GM18519 (cell line): Measurements from ENCODE around the gene NACC2.

Experiments used
- ATAC-seq: cut with Tn5 transposase; IDR thresholded peaks from one replicate; pipeline ENCODE4 v1.9.1; 2021; ENCODE audit warnings: mild to moderate bottlenecking, moderate library complexity; ENCODE audit not compliant: unreplicated experiment, low FRiP score

Gene NACC2

DNA sequence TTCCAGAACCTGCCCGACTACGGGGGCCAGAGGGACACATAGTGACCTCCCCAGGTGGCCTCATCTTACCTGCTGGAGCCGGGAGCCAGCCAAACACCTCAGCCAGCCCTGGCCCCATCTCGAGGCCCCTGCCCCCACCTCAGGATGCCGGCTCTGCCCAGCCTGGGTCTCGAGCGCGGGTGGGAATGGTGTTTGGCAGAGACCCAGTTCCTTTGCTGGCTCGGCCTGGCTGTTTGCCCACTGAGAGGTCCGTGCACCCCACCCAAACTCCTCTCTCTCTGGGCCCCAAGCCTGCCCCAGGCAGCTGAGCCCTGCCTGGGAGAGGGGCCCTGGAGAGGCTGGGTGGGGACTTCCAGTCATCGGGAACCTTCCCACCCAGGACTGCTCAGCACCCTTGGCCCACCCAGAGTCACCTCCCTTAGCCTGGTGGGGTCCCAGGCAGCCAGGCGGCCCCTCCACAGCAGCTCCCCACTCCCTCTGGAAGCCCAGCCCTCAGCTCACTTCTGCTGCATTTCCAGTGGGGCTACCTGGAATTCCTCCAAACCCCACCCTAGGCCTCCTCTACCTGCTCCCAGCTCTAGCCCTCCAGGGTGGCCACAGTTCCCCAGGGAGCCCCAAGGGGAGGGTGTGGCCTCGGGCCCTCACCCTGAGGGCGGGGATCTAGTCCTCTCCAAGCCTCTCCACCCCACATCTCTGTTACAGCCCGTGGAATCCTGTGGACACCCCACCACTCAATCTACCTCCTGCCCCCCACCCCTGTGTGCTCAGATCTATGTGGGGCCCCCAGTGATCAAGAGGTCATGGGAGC, 91.5 kb downstream of the NACC2 start:
- ATAC-seq = no peak

DNA sequence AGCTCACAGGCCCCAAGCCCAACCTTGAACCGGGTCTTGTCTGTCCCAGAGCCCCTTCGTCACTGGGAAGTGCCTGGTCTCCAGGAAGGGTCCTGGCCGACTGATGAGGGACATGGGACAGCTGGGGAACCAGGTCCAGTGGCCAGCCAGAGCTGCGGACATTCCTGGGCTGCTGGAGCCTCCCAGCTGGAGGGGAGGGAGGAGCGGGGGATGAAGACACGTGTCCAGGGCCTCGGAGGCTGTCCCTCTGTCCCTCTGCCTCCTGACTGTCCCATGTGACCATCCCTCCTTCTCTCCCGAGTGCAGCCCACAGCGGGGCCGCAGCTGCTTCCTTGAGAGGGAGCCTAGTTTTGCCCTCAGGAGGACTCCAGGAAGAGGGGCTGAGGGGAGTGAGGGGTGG, 92.2 kb downstream of the NACC2 start:
- ATAC-seq = no peak

DNA sequence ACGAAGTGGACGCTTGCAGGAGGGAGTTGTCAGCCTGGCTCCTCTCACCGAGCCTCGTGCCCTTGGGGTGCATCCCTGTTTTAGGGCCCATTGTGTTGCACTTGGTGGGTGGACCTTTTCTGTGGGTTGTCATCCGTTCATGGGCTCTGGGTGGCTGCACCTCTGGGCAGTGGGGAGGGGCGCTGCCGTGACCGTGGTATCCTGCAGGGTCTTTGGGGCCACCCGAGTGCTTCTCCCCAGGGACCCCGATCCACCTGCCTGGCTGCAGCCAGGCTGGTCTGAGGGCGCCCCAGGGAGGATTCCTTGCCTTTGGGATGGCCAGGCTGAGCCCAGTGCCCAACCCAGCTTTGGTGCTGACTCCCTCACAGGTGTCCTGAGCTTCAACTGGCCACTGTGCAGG, 92.9 kb downstream of the NACC2 start:
- no peak for ATAC-seq

DNA sequence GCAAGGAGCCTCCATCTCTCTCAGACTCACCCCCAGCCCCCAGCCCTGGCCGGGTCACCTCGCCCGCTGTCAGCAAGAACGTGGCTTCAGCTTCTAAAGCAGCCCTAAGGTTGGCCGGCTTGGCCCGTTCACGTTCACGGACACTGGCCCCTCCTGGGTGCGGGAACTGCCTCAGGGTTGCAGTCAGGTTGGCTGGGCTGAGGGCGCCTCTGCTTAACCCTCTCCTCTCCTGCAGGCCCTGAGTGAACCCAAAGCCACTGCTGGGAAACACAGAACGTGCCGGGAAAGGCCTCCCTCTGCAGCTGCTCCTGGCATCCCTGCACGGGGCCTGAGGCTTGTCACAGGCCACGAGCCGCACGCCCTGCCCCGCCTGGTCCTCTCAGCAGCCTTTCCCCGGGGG, 93.9 kb downstream of the NACC2 start:
- ATAC-seq = no peak

DNA sequence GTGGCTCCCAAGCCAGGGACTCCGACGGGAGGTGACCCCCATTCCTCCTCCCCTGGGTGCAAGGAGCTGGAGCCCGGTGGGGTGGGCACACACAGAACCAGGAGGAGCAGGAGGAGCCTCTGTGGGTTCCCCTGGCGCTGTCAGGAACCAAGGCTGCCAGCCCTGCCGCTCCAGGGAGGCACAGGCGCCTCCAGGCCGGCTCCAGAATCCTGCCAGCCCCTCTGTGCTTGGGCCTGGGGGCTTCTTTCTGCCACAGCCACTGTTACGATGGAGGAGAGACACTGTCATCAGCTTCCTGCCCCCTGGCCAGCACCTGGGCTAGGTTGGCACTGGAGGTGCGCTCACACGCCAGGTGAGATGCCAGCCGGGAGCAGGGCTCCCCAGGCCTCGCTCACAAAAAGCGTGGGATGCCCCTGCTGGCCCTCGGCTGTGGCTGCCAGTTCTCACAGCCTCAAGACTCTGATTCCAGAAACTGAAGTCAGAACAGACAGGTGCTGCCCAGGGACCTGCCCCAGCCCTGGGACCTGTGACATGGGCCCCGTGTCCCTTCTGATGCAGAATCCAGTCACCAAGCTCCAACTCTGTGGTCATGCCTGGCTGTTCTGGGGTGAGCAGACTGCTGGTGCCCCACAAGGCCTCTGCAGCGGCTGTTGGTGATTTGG, 96.5 kb downstream of the NACC2 start:
- no peak for ATAC-seq

DNA sequence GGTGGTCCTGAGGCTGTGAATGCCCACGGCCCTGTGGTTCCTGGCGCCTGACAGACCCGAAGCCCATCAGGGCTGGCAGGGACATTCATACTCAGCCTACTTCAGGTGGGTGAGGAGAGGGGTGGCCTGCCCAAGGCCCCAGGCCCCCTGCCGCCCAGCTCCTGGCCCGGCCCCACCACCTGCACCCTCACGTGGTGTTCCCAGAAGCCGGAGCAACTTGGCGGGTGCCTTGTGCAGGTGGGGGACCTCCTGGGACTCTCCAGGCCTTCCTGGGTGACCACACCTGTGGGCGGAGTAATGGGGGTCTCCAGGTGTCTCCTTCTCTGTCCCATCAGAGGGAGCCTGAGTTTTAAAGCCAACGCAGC, 97.1 kb downstream of the NACC2 start:
- ATAC-seq = no peak

DNA sequence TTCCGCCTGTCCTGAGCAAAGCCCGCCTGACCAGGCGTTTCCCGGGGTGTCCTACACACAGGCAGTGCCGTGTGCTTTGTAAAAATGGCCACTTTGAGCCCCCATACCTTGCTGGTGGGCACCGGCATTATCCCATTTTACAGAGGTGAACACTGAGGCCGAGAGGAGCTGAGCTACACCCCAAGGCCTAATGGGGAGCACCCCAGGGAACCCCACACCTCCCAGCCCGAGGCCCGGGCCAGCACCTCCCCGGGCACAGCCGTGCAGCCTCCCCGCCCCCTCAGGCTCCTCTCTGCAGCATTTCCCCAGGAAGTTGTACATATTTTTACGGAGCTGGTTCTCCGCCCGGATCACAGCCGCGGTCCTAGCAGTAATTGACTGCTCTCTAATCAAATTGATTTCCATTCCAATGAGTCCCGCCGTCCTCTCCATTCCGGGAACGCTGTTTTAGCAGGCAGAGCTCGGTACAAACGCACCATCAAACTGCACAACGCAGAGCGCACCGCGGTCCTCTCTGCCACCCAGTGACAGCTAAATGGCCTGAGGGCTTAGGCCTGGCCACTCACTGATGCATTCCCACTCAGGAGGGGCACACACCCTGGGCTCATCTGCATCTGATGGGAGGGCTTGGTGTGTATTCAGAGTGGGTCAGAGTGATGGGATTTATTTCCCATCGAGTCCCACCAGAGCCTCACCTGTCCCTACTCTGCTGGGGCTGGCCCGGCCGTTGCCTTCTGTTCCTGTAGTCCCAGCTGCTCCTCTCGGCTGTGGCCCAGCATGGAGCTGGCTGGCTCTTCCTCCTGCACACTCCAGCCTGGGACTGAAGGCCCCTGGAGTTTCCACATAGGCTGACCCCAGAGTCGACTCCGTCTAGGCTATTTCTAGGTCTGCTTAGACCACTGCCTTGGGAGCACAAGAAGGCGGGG, 97.7 kb downstream of the NACC2 start:
- no peak for ATAC-seq

DNA sequence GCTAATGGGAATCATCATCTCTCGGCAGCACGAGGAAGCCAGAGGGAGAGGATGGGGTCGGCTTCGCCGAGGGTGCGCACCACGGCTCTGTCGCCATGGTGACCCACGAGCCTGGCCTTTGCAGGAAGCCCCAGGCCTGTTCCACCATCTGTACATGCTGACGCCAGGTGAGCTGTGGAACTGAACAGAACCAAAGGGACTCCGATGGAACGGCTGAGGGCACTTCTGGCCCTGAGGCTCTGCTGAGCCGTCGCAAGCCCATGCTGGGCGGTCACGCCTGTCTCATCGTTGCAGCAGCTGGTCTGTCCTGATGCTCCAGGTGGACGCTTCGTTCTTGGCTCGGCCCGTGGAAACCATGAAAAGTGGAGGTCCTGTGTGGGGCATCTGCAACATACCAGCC, 99.3 kb downstream of the NACC2 start:
- ATAC-seq = no peak

DNA sequence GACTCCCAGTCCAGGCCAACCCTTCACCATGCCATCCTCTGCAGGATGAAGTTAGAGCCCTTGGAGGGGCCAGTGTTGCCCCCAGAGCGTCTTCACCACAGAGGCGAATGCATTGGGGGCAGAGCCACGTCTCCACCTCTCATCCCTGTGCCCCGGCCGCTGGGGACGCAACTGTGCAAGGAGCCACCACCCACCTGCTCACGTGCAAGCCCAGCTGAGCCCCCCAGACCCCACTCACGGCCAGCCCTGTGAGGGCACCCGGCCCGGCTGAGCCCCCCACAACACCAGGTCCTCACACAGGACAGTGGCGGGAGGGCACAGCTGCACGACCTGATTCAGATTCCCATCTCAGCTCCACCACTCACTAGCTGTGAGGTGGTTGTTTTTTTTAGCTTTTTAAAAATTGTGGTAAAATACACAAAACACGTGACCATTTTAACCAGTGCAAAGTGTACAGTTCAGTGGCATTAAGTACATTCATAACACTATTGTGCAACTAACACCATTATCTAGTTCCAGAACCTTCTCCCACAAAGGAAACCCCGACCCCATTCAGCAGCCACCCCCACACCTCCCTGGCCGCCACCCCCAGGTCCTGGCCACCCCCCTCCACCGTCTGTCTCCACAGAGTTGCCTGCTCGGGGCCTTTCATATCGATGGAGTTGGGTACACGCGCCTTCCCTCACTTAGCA, 100.4 kb downstream of the NACC2 start:
- ATAC-seq = no peak

DNA sequence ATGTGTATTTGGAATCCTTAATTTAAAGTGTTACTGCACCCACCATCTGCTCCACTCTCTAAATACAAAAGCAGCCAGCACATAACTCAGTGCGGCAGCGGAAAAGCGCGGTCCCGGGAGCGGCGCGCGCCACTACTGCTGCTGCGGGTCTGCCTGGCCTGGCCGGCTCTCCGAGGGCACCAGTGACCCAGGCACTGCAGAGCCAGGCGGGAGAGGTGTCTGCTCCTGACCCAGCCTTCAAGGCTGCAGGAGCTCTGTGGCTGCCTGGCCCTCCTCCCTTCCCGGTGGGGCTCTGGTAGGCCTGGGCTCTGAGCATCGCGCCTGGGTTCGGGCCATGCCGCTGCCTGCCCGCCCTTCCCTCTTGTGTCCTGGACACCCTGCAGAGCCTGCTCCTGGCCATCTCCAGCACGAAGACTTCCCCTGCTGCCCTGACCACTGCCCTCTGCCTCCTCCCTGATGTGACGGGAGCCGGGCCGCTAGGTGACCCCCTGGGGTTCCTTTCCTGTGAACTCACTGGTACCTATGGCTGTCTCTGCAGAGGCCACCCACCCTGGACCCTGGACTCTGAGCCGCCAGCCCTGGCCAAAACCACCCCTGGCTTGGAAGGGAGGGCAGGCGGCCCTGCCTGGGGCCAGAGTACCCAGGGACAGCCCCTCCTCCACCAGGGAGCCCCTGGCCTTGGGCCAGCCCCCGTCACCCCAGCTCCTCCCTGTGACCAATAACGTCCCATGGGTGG, 101.2 kb downstream of the NACC2 start:
- ATAC-seq = no peak

DNA sequence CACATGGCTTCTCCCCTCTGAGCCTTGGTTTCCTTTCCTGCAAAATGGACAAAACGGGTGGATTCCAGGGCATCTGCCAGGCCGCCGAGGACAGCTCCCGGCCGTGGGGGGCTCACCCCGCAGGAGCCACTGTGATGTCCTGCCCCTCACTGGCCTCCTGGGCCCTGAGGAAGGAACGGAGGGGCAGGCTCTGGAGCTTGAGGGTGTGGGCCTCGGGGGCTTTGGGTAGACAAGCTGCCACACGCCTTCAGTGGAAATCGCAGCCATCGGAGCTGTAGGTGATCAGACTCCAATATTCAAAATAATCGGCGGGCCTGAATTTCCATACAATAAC, 101.7 kb downstream of the NACC2 start:
- no peak for ATAC-seq

DNA sequence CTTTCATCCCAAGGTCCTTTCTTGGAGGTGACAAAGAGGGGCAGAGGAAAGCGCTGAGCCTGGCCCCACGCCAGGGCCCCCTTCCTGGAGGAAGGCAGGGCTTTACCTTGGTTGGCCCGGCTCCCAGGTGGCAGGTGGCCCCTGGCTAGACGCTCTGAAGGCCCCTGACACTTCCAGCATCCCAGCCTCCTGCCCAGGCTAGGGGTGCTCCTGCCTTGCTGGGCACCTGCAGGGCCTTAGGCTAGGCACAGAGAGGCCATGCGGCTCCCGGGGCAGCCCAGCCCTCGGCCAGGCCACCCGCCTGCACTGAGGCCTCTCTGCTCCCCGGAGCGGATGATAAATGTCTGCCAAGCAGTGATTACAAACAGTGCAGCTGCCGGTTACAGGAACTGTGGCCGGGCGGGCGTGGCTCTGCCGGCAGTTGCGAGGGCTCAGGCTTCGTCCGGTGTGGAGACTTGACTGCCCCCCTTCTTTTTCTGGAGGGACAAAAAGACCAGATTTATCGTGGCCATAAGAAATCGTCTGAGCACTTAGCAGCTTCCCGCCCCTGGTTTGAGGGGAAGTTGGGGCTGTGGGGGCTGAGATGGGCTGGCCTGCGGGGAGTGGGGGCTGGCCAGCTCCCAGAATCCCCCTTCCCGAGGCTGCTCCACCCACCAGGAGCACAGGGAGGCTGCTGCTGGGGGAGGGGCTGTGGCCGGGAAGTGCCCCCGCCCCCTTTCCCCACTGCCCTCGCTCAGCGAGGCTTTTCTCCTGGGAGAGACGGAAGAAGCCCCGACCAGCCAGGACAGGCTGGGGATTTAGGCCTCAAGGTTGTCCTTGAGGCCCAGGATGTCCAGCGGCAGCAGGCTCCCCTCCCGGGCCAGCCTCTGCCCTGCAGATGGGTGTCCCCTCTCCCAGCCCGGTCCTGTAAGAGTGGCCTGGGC, 102.3 kb downstream of the NACC2 start:
- no peak for ATAC-seq

DNA sequence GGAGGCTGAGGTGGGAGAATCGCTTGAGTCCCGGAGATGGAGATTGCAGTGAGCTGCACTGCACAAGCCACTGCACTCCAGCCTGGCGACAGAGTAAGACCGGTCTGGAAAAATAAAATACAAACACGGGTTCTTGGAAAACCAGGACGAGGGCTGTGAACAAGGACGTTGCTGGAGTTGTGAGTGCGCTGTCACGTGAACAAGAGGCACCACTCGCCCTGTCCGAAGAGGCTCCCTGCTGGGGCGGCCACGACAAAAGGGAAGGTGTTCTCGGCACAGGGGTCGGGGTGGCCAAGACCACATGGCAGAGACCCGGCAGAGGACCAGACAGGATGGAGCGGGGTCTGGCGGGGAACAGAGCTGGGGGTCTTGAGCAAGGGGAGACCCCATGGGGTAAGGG, 103.3 kb downstream of the NACC2 start:
- ATAC-seq = no peak

DNA sequence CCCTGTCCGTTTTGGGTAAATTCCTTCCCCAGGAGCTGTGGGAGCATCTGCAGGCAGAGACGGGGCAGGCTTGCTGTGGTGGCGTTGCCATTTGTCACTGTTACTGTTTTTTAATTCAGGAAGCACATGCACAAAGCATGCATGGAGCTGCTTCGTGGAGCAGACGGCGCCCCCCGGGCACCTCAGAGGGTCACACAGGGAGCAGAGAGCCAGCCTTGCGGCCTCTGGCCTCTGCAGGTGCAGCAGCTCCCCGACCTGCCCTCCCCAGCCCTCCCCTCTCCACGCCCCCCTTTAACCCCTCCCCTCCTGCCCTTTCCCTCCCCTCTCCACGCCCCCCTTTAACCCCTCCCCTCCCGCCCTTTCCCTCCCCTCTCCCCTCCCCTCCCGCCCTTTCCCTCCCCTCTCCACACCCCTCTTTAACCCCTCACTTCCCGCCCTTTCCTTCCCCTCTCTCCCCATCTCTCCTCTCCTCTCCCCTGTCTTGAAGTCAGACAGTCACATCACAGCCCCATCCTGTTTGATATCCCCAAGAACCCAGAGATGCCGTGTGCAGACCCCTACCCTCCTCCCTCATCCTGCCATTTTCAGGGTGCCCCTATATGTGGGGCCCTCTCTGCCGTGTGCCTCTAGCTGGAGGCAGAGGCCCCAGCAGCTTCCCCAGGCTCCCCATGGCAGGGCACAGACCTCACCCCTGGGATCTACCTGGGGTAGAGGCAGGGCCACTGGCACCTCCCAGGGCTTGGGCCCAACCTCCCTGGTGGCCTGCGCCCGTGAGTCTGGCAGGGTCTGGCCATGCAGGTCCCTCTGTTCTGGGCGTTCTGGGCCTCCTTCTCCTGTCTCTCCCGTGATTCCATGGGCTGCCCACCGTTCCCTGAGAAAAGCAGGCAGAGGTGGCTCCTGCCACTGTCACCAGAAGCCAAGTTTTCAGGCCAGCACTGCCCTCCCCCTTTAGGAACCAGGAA, 104.3 kb downstream of the NACC2 start:
- no peak for ATAC-seq

DNA sequence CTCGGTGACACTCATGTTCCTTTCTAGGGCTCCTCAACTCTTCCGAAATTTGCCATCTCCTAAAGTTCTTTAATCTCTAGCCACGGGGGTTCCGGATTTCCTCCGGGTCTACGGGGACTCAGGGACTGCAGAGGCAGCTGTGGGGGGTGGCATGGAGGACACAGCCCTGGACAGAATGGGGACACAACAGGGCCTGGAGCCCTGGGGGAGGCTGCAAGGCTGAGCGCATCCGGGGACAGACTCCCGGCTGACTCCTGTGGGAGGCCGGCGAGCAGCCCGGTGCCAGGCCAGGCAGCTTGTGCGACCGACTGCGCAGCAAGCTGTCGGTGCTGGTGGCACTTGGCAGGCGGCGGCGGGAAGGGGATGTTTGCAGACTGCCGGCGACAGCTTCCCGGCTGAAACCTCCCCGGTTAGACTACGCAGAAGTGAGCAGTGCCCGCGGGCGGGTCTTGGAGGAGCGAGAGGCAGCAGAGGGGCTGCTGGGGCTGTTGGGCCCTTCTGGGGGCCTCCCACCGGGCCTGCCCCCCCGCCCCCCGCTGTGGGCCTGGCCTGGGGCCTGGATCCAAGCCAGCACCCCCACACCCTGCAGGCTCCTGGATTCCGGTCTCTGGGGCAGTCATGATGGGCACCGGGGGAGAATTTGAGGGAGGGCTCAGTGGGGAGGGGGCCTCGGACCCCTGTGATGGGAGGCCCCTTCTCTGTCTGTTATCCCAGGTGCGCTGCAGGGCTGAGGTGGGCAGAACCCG, 105.2 kb downstream of the NACC2 start:
- no peak for ATAC-seq

DNA sequence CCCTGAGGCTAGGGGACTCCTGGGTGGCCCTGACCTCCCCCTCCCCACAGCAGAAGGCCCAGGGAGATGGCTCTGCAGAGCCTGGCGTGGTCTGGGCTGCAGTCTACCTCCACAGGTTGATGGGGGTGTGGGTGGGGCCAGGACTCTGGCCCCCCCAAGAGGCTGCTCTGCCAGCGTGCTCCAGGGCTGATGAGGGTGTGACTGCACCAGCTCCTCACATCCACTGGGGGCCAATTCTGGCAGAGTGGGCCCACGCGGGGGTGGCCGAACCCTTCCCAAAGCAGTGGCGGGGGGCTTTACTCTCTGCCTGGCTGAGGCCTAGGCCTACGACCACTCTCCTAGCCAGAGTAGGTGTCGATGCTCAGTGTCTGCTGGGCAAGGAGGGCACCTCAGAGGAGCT, 105.9 kb downstream of the NACC2 start:
- no peak for ATAC-seq

DNA sequence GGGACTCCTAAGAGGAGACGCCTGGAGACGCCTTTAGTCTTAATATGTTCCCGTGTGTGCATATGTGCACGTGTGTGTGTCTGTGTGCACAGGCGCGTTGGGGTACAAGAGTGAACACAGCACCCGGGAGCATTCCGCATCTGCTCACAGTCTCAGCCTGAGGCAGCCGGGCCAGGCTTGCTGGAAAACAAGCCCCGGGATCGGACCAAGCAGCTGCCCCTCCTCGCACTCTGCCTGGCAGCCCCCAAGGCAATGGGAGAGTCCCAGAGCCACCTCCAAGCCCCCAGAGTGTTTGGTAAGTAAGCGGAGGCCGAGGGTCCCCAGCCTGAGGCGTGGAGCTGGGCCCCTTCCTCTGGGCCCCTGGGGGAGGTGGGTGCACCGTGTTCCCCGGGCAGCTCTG, 106.6 kb downstream of the NACC2 start:
- ATAC-seq = no peak
